Right atrium auricular region (tissue), 2 donors: Measurements from ENCODE around the gene VPS54. TPM values are rescaled to one million over a fixed set of nuclear protein-coding genes. Genes with fewer than 3 reads are reported as not detected.
"Not testable (repeated sequence)": the region's sequence is repeated elsewhere in the genome, so short reads cannot be mapped to it uniquely, and the experiment has no call there.

Experiments used
- DNase-seq: peaks from one replicate; pipeline ENCODE4 v3.0.0-alpha.2; 2019; ENCODE audit warnings: low spot score
- H3K27ac ChIP-seq, 2 donors: fragments of 200-600 bp; sonication (generic); 1 replicate in 1 of 2; 2 replicates in 1 of 2; pipeline ENCODE4 v1.5.1; 2016 to 2019
- H3K27me3 ChIP-seq, 2 donors: fragments of 200-600 bp; sonication (generic); one replicate each; pipeline versions ENCODE4 v1.5.1 to v1.6.0; 2017 to 2019
- H3K36me3 ChIP-seq: fragments of 200-600 bp; sonication (generic); one replicate; pipeline ENCODE4 v1.5.1; 2016
- H3K4me1 ChIP-seq, 2 donors: fragments of 200-600 bp; sonication (generic); one replicate each; pipeline versions ENCODE4 v1.5.1 to v1.6.0; 2017 to 2019
- H3K4me3 ChIP-seq, 2 donors: fragments of 200-600 bp; sonication (generic); 1 replicate in 1 of 2; 2 replicates in 1 of 2; pipeline ENCODE4 v1.5.1; 2017 to 2019; ENCODE audit warnings: mild to moderate bottlenecking in 1 of 2, moderate library complexity in 1 of 2
- H3K9me3 ChIP-seq, 2 donors: fragments of 200-600 bp; sonication (generic); one replicate each; pipeline ENCODE4 v1.5.1; 2019
- total RNA-seq, 2 donors: library from RNA; depleted of rRNA; stranded (reverse); fragments of >200 nt; gene quantifications; one replicate each; pipeline ENCODE4 v1.1.0, GENCODE V29; 2016
- TF ChIP-seq, protein P1 (sequence below), 2 donors: fragments of 200-600 bp; sonication (generic); IDR thresholded peaks; one replicate each; pipeline ENCODE4 v1.5.1; 2019; ENCODE audit warnings: antibody characterized with exemption in 2 of 2

Gene VPS54
- total RNA-seq, 2 donors from 2014 or later: 10.9 to 12.5 TPM

- H3K27me3 ChIP-seq: no peaks in the 10 kb centered on the region
- TF ChIP-seq, protein P1, sequence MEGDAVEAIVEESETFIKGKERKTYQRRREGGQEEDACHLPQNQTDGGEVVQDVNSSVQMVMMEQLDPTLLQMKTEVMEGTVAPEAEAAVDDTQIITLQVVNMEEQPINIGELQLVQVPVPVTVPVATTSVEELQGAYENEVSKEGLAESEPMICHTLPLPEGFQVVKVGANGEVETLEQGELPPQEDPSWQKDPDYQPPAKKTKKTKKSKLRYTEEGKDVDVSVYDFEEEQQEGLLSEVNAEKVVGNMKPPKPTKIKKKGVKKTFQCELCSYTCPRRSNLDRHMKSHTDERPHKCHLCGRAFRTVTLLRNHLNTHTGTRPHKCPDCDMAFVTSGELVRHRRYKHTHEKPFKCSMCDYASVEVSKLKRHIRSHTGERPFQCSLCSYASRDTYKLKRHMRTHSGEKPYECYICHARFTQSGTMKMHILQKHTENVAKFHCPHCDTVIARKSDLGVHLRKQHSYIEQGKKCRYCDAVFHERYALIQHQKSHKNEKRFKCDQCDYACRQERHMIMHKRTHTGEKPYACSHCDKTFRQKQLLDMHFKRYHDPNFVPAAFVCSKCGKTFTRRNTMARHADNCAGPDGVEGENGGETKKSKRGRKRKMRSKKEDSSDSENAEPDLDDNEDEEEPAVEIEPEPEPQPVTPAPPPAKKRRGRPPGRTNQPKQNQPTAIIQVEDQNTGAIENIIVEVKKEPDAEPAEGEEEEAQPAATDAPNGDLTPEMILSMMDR (IDR thresholded peaks at IDR 0.05): no peak
- no peak overlapping the region for H3K4me3 ChIP-seq
- no peaks in the 10 kb centered on the region for H3K9me3 ChIP-seq
- no peak overlapping the region for H3K27ac ChIP-seq
- no peaks in the 10 kb centered on the region for H3K4me1 ChIP-seq
- DNase-seq: no peak
- peaks cover 17% of the 10 kb centered on the region for H3K36me3 ChIP-seq
These were observed 43.6 kb downstream of the VPS54 start for GRCh38 chr2:63975437-63976124.

GRCh38 chr2:63975036-63975435 lies 44.2 kb downstream of the VPS54 start:
- DNase-seq, H3K9me3 ChIP-seq, H3K27me3 ChIP-seq, H3K4me1 ChIP-seq, H3K27ac ChIP-seq, H3K4me3 ChIP-seq: not testable (repeated sequence)
- peaks cover 20% of the 10 kb centered on the region for H3K36me3 ChIP-seq

DNA sequence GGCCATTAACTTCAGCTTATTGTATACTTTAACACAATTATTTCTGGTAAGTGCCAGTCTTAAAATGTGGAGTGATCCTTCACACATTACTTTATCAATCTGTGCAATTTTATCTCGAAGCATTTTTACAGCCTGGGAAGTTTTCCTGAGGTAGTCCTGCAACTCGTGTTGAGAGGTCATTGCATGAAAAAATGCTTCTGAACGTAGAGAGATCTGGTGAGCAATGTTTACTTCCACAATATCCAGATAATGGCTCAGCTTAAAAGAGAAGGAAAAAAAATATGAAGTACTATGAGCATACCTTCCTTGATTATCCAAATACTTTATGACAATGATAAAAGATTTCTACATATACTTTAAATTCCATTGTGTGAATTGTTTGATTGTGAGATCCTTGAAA lies 57.0 kb downstream of the VPS54 start:
- H3K27ac ChIP-seq: no peak overlapping the region
- no peaks in the 10 kb centered on the region for H3K4me1 ChIP-seq
- H3K4me3 ChIP-seq: no peak overlapping the region
- H3K27me3 ChIP-seq: no peaks in the 10 kb centered on the region
- H3K36me3 ChIP-seq: peaks cover 9% of the 10 kb centered on the region
- H3K9me3 ChIP-seq: no peaks in the 10 kb centered on the region
- DNase-seq: no peak
- TF ChIP-seq, protein P1 (IDR thresholded peaks at IDR 0.05): no peak

DNA sequence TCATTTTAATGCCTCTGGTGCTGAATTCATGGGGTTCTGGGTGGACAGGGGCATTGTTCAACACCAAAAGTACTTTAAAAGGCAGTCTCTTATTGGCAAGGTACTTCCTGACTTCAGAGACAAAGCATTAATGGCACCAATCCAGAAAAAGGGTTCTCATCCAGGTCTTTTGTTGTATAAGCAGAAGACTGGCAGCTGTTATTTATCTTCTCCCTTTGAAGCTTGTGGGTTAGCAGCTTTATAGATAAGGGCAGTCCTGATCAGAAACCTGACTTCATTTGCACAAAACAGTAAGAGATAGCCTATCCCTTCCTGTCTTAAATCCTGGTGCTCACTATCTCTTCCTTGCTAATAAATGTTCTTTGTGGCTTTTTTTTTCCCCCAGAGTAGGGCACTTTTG lies 68.8 kb downstream of the VPS54 start:
- TF ChIP-seq, protein P1 (IDR thresholded peaks at IDR 0.05): no peak
- no peaks in the 10 kb centered on the region for H3K4me1 ChIP-seq
- H3K36me3 ChIP-seq: peaks cover 18% of the 10 kb centered on the region
- H3K27me3 ChIP-seq: no peaks in the 10 kb centered on the region
- H3K4me3 ChIP-seq: no peak overlapping the region
- H3K27ac ChIP-seq: no peak overlapping the region
- DNase-seq: no peak
- H3K9me3 ChIP-seq: no peaks in the 10 kb centered on the region

DNA sequence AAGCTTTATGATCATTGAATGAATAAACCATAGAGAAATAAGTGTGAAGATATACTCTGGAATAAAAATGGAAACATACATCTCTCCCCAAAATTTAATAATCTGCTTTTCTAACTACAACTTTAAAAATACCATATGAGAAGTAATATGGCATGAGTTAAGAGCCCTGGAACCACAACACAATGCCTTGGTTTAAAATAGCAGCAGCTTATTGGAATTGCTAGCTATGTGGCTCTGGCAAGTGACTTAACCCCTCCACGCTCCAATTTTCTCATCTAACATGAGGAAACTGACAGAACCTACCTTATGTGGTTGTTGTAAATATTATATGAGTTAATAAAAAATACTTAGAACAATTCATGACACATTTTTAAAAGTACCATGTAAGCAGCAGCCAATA lies 76.4 kb downstream of the VPS54 start:
- H3K4me1 ChIP-seq: no peaks in the 10 kb centered on the region
- no peak for DNase-seq
- H3K36me3 ChIP-seq: peaks cover 29% of the 10 kb centered on the region
- H3K4me3 ChIP-seq: no peak overlapping the region
- TF ChIP-seq, protein P1 (IDR thresholded peaks at IDR 0.05): no peak
- H3K27ac ChIP-seq: no peak overlapping the region
- no peaks in the 10 kb centered on the region for H3K27me3 ChIP-seq
- no peaks in the 10 kb centered on the region for H3K9me3 ChIP-seq

- not testable (repeated sequence) for H3K27me3 ChIP-seq, DNase-seq, H3K27ac ChIP-seq, H3K36me3 ChIP-seq, H3K9me3 ChIP-seq, H3K4me1 ChIP-seq, H3K4me3 ChIP-seq
These were observed 87.1 kb downstream of the VPS54 start for GRCh38 chr2:63932104-63932503.

- H3K27ac ChIP-seq: no peak overlapping the region
- no peak for DNase-seq
- no peak overlapping the region for H3K4me3 ChIP-seq
- TF ChIP-seq, protein P1 (IDR thresholded peaks at IDR 0.05): no peak
- H3K4me1 ChIP-seq: no peaks in the 10 kb centered on the region
- no peaks in the 10 kb centered on the region for H3K27me3 ChIP-seq
- no peaks in the 10 kb centered on the region for H3K9me3 ChIP-seq
- peaks cover 1% of the 10 kb centered on the region for H3K36me3 ChIP-seq
These were observed 92.4 kb downstream of the VPS54 start for GRCh38 chr2:63926815-63927214.
